ENCODE results near the gene NCMAP. TPM values are rescaled to one million over a fixed set of nuclear protein-coding genes. Genes with fewer than 3 reads are reported as not detected.
A peak's percentile ranks its signal among the peaks of the same experiment; 100 is the strongest.
"Not testable (repeated sequence)": the region's sequence is repeated elsewhere in the genome, so short reads cannot be mapped to it uniquely, and the experiment has no call there.

Gene NCMAP
- under 1 TPM; 0.47 to 0.79 (median 0.59) TPM for polyA plus RNA-seq (ENCODE audit: insufficient read length in 3 of 3)
- long read RNA-seq, donor 1 = 0 reads
- long read RNA-seq, donor 2 = 0 reads
- long read RNA-seq, donor 3, partial matches to known transcripts = 0 of 1 reads
- long read RNA-seq, donor 3, other reads (novel, unspliced or antisense) = 0 of 1 reads
- long read RNA-seq, donor 4 = 0 reads
- long read RNA-seq, donor 5 = 0 reads
- long read RNA-seq, donor 6 = 0 reads
- long read RNA-seq, donor 7, partial matches to known transcripts = 0 of 2 reads
- long read RNA-seq, donor 7, other reads (novel, unspliced or antisense) = 0 of 2 reads
- long read RNA-seq, donor 8 = 0 reads
- long read RNA-seq, donor 9 = 0 reads
- long read RNA-seq, donor 10 = 0 reads
- long read RNA-seq, donor 11 = 0 reads
- long read RNA-seq, donor 12 = 0 reads
- long read RNA-seq, donor 13 = 0 reads
- long read RNA-seq, donor 14 = 0 reads
- long read RNA-seq, donor 15, partial matches to known transcripts = 0 of 4 reads
- long read RNA-seq, donor 15, other reads (novel, unspliced or antisense) = 0 of 4 reads
- long read RNA-seq, donor 16 = 0 reads

DNA sequence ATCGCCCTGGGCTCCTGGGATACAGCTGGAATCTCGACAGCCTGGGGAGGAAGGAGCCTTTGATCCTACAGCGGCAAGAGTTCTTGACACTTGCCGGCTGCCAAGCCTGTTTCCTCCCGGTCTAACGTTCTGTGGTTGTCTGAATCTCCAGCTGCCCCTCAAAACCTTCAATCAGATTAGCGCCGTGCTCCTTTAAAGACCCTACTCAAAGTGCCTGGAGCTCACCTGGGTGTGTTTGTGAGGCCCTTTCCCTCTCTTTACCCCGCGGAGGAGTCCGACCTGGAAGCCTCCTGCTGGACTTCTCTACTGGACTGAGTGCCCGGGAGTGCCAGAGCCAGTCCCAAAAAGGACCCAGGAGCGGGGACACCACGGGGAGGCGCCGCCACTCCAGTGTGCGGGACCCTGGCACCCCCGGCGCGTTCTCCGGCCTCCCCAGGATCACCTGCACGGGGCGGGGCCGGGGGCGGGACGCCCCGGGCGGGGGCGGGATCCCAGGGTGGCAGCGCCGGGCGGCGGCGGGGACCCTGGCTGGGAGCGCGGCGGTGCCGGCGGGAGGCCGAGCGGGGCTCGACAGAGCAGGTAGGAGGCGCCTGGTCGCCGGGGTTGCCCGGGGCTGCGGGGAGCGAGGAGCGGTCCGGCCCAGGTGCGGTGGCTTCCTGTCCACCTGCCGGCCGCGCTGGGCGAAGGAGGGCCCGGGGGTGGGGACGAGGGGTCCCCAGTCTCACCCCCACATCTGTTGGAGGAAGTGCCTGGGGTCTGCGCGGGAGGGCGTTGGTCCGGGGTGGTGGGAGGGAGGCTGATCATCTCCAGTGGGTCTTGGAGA lies at the start of gene NCMAP:
Gene NCMAP, plus strand, starts transcription at position 497 of the 823 bp plus-strand sequence. CDS start 39,344 bp downstream, outside the sequence.
- no peak for DNase-seq

DNA sequence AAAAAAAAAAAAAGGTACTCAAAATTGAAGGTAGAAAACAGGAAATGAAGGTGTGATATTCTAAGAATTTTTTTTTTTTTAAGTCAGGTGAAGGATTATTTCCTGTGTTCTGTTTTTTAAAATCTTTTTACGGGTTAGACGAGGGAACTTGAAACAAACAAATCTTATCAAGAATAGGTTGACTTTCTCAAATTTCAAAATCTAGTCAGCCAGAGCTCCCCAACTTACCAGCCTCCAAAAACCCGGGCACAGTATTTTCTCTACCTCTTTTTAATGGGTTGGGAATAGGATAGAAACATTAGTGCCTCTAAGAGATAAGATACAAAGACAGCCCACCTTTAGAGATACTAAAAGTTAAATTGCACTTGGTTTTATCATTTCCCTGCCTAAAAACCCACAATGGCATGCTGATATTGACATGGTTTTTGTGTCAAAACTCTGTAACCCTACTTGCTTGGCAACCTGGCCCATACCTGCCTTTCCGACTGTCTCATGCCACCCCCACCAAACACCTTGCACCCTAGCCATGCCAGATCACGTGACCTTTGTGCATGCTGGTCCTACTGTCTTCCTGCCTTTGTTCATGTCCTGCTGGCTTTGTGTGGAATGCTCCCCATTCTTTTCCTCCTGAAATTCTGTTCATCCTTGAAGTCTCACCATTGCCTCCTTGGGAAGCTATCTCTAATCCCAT lies 49.1 kb upstream of the NCMAP start:
- no peak for DNase-seq

- no peak for DNase-seq
Measured at GRCh38 chr1:24507405-24507804, 48.5 kb upstream of the NCMAP start.

DNA sequence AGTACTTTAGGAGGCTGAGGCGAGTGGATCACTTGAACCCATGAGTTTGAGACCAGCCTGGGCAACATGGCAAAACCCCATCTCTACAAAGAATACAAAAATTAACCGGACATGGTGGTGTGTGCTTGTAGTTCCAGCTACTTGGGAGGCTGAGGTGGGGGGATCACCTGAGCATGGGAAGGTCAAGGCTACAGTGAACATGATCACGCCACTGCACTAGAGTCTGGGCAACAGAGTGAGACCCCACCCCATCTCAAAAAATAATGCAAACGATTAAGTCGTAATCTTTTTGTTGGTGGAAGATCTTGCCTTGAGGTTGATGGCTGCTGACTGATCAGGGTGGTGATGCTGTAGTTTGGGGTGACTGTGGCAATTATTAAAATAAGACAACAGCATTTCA lies 47.0 kb upstream of the NCMAP start:
- no peak for DNase-seq

DNA sequence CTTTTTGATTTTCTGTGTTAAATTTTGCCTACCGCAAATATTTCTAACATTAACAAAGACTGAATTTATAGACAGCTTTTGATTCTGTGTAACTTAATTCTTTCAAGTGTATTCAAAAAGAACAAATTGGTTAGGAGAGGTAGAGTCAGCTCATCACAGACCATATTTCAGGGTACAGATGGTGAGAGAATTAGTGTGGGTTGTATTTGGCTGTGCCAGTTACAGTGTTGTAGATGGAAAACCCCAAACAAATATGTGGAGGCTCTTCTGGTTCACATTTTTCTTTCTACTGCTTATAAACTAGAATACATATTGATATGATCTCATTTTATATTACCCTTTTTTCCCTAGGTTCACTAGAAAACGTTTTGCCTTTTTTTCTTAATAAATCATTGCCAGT lies 42.2 kb upstream of the NCMAP start:
- no peak for DNase-seq

DNA sequence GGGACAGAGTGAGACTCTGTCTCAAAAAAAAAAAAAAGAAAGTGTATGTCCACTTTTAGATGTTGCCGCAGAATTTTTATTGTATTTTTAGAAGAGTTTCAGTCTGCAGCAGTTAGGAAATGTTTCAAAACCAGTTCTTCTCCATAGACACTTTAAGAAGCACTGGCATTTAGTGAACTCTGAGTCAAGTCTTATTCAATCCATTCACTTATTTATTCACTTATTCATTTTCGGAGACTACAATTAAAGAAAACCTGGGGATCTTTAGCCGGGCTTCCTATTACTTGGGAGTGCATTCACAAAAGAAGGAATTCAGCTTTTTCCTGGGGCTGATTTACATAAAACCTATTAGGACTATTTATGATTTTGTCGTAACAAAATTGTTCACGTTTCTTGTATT lies 40.9 kb upstream of the NCMAP start:
- no peak for DNase-seq

DNA sequence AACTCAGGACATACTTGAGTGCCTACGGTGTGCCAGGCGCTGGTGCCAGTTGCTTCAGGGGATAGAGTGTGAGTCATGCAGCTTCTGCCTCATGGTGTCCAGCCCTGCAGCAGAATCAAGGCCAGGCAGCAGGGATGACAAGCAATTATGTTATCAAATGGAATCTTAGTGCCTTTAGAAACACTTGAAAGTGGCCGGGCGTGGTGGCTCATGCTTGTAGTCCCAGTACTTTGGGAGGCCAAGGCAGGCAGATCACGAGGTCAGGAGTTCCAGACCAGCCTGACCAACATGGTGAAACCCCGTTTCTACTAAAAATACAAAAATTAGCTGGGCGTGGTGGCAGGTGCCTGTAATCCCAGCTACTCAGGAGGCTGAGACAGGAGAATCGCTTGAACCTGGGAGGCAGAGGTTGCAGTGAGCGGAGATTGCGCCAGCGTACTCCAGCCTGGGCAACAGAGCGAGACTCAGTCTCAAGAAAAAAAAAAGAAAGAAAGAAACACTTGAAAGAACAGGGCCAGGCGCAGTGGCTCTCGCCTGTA lies 40.1 kb upstream of the NCMAP start:
- DNase-seq = not testable (repeated sequence)

DNA sequence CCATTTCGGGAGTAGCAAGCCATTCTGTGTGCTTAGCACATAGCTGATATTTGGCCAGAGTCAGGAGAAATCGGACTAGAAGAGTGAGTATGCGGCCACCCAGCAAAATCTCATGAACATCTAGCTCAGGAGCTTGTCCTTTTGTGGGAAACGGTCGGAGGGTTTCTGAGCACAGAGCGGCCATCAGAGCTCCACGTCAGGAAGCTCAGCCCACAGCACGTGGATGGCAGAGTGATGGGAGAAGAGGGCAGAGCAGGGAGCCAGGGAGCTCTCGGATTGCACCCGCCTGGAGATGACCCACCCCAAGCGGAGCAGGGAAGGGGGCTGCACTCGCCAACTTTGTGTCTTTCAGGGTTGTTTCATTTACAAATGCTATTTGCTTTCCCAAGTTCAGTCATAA lies 39.4 kb upstream of the NCMAP start:
- no peak for DNase-seq

DNA sequence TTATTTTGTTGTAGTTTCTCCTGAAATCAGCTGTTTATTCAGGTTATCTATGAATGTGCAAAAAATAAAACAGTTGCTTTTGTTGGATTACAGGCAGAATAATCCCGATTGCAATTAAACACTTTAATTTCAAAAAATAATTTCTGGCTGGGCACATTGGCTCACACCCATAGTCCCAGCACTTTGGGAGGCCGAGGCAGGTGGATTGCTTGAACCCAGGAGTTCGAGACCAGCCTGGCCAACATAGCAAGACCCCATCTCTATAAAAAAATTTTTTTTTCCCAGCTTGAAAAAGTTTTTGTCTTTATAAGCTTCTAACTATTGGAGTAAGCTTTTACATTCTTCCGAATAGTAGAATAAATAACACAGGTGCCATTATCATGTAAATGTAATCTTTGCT lies 38.0 kb upstream of the NCMAP start:
- DNase-seq = no peak

DNA sequence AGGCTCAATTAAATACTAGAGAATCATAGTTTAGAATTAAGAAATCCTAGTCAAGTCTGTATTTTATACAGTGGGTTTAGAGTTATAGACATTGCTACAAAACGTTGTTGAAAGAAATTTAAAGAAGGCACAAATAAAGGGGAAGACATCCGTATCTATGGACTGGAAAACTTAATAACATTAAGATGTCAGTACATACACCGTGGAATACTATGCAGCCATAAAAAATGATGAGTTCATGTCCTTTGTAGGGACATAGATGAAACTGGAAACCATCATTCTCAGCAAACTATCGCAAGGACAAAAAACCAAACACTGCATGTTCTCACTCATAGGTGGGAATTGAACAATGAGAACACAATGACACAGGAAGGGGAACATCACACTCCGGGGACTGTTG lies 35.6 kb upstream of the NCMAP start:
- not testable (repeated sequence) for DNase-seq

DNA sequence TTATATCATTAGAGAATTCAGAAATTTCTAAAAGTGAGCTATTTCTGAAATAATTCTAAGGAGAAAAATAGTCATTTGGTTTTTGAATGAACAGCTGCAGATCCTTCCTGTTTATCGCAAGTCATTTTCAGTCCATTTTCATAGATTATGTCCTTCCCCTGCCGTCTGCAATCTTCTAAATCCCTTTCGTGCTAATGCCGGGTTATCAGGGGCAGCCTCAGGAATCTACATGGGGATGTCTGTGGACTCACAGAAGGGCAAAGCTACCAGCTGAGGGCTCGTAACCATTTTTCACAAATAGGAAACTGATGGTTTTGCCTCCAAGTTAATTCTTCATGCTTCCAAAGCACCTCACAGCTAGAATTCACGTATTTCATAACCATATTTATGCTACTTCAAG lies 30.3 kb upstream of the NCMAP start:
- DNase-seq = no peak

DNA sequence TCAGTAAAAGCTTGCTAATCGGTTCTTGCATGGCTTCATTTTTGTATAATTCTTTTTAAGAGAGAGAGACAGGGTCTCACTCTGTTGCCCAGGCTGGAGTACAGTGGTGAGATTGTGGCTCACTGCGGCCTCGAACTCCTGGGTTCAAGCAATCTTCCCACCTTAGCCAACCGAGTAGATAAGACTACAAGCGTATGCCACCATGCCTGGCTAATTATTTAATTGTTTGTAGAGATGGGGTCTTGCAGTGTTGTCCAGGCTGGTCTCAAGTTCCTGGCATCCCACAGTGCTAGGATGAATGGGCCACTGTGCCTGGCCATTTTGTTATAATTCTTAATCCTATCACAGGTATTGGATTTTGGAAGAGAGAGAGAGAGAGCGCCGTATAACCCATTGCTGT lies 29.8 kb upstream of the NCMAP start:
- no peak for DNase-seq

- DNase-seq = no peak
Measured at GRCh38 chr1:24526940-24527542, 28.8 kb upstream of the NCMAP start.

- no peak for DNase-seq
Measured at GRCh38 chr1:24528744-24529143, 27.1 kb upstream of the NCMAP start.

GRCh38 chr1:24529292-24529691 lies 26.6 kb upstream of the NCMAP start:
- DNase-seq = not testable (repeated sequence)

- DNase-seq = no peak
Measured at GRCh38 chr1:24535021-24535424, 20.9 kb upstream of the NCMAP start.

DNA sequence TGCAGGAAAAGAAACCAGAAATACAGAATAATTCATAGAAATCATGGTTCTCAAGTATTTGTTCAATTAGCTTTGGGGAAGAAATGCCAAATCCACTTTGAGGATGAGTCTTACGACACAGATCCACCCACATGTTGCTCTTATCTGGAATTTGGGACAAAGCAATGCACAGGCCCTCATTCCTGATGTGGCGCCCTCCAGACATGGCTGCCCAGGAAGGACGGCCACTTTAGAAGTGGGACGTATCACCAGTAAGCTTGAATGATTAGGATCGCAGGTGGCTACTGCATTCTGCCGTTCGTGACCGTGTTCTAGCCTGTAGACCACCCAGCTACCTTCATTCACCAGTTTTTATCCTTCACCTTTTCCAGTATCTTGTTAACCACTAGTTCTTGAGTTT lies 20.1 kb upstream of the NCMAP start:
- no peak for DNase-seq

GRCh38 chr1:24536391-24536840 lies 19.5 kb upstream of the NCMAP start:
- DNase-seq = peak; percentile 76

DNA sequence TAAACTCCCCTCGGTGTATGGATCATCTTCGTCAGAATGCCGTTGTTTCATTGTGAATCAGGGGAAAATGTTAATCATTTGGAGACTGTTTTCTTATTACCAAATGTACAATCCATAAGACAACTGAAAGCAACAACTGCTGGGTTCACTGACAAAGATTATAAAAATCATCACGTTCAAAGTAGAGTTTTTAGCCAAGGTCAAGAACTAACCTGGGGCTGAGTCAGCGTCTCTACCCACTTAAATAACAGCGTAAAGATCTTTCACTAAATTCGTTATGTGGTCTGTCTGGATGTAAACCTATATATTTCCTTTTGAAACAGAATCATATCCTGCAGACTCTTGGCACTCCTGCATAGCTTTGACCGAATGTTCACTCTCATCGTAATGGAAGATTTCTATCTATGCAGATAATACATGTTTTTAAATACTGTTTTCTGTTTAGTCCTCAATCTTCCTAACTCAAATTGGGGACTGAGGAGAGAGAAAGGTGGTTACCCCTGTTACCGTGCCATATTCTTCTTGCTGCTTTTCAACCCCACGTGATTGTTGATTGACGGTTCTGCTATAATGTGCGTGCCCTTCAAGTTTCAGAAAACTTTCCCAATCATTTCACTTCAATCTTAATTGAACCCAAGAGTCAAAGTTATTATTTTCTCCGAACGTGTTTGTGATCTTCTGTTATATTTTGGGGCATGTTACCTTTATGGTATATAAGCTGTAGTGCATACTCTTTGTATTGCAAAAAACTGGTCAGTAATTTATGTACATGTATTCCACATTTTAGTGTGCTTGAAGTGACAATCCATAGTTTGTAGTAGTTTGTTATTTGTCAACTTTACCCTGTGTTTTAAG lies 15.6 kb upstream of the NCMAP start:
- no peak for DNase-seq
